Upper lobe of right lung (tissue), 1 donor: Measurements from ENCODE around the gene DTX1. TPM values are rescaled to one million over a fixed set of nuclear protein-coding genes. Genes with fewer than 3 reads are reported as not detected.

Experiments
- ATAC-seq: fragments of 200-7000 bp; cut with Tn5 transposase; one replicate; pipeline ENCODE4 v1.9.1; 2020; ENCODE audit warnings: mild to moderate bottlenecking, moderate library complexity
- DNase-seq: peaks from one replicate; pipeline ENCODE4 v3.0.0-alpha.2; 2020
- H3K27ac ChIP-seq: fragments of 200-600 bp; one replicate; pipeline ENCODE4 v1.8.0; 2022
- H3K27me3 ChIP-seq: fragments of 200-600 bp; one replicate; pipeline ENCODE4 v1.8.0; 2022; ENCODE audit warnings: mild to moderate bottlenecking
- H3K36me3 ChIP-seq: fragments of 200-600 bp; one replicate; pipeline ENCODE4 v1.8.0; 2022
- H3K4me1 ChIP-seq: fragments of 200-600 bp; one replicate; pipeline ENCODE4 v1.8.0; 2022
- H3K4me3 ChIP-seq: fragments of 200-600 bp; one replicate; pipeline ENCODE4 v1.8.0; 2022; ENCODE audit warnings: mild to moderate bottlenecking
- H3K9me3 ChIP-seq: fragments of 200-600 bp; one replicate; pipeline ENCODE4 v1.8.0; 2022
- CTCF ChIP-seq: fragments of 200-600 bp; IDR thresholded peaks from one replicate; pipeline ENCODE4 v1.8.0; 2022; ENCODE audit warnings: antibody characterized with exemption
- intact Hi-C: fragments of 100-400 bp; cut with DNase I; formaldehyde crosslinking; loops from one replicate; pipeline ENCODE4 v1.11.0; 2022
- total RNA-seq: library from RNA; stranded (reverse); fragmentation: NEBNext Ultra II Directional; extraction: Animal tissue kit (Norgen Biotek cat#: 25700); gene quantifications from one replicate; pipeline ENCODE4 v1.2.1, GENCODE V29; 2021
- donor health status: DM: no; HTN: yes; CAD: no; lungs with severe emphysema.

Gene DTX1
- total RNA-seq, 1 donor from 2014 or later: 5.1 TPM

GRCh38 chr12:113127791-113128199, 71.3 kb downstream of the DTX1 start:
- Histone ChIP-seq H3K27me3 (no peaks in the 10 kb centered on the region), H3K4me3 (no peak overlapping the region), H3K9me3 (no peaks in the 10 kb centered on the region), H3K27ac (no peak overlapping the region), H3K4me1 (no peaks in the 10 kb centered on the region), H3K36me3 (no peaks in the 10 kb centered on the region)
- no peak for TF ChIP-seq CTCF
- no peak for DNase-seq
- ATAC-seq: no peak
- intact Hi-C loops: no loop called here

- no peaks in the 10 kb centered on the region for H3K9me3 ChIP-seq
- H3K27me3 ChIP-seq: no peaks in the 10 kb centered on the region
- no peaks in the 10 kb centered on the region for H3K4me1 ChIP-seq
- ATAC-seq (no peak), DNase-seq (no peak)
- H3K27ac ChIP-seq: no peak overlapping the region
- no peak for TF ChIP-seq CTCF
- intact Hi-C loops: no loop called here
- no peak overlapping the region for H3K4me3 ChIP-seq
- H3K36me3 ChIP-seq: no peaks in the 10 kb centered on the region
These were observed 72.5 kb downstream of the DTX1 start for GRCh38 chr12:113128802-113129663.

- Histone ChIP-seq H3K27ac (no peak overlapping the region), H3K27me3 (peaks cover 5% of the 10 kb centered on the region), H3K4me3 (no peak overlapping the region), H3K36me3 (no peaks in the 10 kb centered on the region), H3K4me1 (no peaks in the 10 kb centered on the region), H3K9me3 (no peaks in the 10 kb centered on the region)
- ATAC-seq (peak; percentile 5), DNase-seq (no peak)
- no peak for TF ChIP-seq CTCF
- intact Hi-C loops: no loop called here
These were observed 73.3 kb downstream of the DTX1 start for GRCh38 chr12:113129664-113130456.

- H3K4me1 ChIP-seq: no peaks in the 10 kb centered on the region
- peaks cover 12% of the 10 kb centered on the region for H3K27me3 ChIP-seq
- DNase-seq (no peak), ATAC-seq (peak; percentile 3)
- no peak overlapping the region for H3K4me3 ChIP-seq
- no peaks in the 10 kb centered on the region for H3K36me3 ChIP-seq
- H3K27ac ChIP-seq: no peak overlapping the region
- no peak for TF ChIP-seq CTCF
- intact Hi-C loops: no loop called here
- H3K9me3 ChIP-seq: no peaks in the 10 kb centered on the region
These were observed 74.1 kb downstream of the DTX1 start for GRCh38 chr12:113130457-113131135.

GRCh38 chr12:113131556-113131955, 75.0 kb downstream of the DTX1 start:
- Histone ChIP-seq H3K9me3 (no peaks in the 10 kb centered on the region), H3K4me1 (no peaks in the 10 kb centered on the region)
- ATAC-seq: no peak

More at GRCh38 chr12:113131556-113131955, 75.0 kb downstream of the DTX1 start:
- H3K27me3 ChIP-seq: peaks cover 21% of the 10 kb centered on the region
- no peak for TF ChIP-seq CTCF
- no peak overlapping the region for H3K4me3 ChIP-seq
- intact Hi-C loops: no loop called here
- no peak overlapping the region for H3K27ac ChIP-seq
- no peak for DNase-seq
- no peaks in the 10 kb centered on the region for H3K36me3 ChIP-seq
